Activated naive CD8-positive, alpha-beta T cell treated with anti-CD3 and anti-CD28 coated beads, Interleukin-2, amount 50 U/mL, for 16 hours (primary cell): ENCODE results near the gene COL2A1.

Source experiments
- DNase-seq: peaks from one replicate; pipeline ENCODE4 v3.0.0-alpha.2; 2020; ENCODE audit warnings: low read depth, low spot score

COL2A1 gene

DNA sequence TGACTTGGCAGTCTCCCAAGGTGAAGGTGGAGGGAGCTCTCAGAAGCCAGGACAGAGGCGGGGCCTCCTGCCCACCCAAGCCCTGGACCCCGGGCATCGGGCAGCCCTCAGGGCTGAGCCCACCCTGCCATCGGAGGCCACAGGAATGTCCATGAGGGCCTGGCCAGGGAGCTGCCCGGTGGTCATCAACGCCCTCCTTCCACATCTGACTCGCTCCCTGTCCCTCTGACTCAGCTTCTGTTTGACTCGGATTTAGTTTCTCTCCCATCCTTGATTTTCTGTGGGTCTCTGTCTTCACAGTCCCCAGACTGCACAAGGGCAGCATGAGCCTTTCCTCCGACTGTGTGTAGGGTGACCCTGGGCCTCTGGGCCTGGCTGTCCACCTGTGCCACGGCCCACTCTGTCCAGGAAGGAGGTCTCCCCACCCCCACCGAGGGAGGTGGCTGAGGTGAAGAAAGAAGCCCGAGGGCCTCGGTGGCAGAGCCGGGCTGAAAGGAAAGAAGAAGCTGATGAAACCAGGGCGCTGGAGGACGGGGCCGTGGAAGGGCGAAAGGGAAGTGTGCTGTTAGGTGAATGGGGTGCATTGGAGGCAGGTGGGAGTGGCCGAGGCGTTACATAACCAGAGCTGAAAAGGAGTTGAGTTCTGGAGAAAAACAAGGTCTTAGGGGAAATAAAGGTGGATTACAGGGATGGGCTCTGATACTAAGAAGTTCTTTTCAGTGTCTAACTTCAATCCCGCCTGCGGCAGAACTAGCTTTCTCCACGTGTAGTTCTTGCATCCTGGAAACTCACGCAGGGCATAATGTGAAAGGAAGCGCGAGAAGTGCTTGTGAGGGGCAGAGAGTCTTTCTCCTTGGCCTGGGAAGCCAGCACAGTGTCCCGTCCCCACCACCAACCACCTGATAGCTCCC lies 57.6 kb downstream of the COL2A1 start:
- DNase-seq: no peak

- DNase-seq: no peak
These were observed 58.9 kb downstream of the COL2A1 start for GRCh38 chr12:47945341-47945728.

DNA sequence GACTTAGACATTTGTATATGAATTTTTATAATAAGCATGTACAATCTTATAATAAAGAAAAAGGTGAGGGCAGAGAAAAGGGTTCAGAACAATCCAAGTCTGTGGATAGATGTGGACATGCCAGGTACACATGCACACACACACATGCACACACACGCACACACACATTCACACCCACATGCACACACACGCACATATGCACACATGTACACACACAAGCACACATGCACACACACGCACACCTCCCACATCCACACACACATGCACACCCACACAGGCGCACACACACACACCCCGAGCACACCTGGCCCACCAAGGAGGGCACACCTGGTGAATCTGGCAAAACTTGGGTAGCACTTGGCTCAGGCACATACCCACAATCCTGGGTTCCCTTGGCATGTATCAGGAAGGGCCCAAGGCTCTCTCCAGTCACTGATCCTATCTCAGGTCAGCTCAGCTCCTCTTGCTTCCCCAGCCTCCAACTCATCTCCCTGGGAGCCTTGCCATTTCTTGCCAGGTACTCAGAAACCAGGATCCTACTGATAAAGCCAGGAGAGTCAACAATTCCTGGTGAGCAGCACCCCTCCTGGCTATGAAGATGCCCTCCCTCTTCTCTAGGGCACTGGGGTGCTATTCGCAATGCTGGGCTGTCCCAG lies 59.5 kb downstream of the COL2A1 start:
- DNase-seq: no peak

GRCh38 chr12:47943623-47944340 lies 60.5 kb downstream of the COL2A1 start:
- DNase-seq: no peak

DNA sequence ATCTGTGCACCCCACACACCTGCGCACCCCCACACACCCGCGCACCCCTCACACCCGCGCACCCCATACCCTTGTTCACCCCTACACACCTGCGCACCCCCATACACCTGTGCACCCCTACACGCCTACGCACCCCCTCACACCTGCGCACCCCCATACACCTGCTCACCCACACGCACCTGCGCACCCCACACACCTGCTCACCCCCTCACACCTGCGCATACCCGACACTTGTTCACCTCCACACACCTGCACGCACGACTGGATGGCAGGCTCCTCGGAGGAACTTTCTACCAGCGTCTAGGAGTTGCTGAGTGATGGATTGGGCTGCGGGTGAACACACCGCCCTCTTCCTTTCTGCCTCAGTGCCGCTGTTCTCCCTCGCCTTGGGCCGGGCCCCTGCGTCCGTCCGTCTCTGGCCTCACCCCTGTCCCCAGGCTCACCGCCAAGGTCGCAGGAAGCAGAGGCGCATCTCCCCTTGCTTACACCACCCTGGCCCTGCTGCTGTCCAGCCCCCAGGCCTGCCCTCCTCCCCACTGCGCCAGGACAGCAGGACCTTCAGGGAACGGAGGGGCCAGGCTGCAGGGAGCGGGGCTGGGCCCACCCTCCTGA lies 61.6 kb downstream of the COL2A1 start:
- DNase-seq: no peak

DNA sequence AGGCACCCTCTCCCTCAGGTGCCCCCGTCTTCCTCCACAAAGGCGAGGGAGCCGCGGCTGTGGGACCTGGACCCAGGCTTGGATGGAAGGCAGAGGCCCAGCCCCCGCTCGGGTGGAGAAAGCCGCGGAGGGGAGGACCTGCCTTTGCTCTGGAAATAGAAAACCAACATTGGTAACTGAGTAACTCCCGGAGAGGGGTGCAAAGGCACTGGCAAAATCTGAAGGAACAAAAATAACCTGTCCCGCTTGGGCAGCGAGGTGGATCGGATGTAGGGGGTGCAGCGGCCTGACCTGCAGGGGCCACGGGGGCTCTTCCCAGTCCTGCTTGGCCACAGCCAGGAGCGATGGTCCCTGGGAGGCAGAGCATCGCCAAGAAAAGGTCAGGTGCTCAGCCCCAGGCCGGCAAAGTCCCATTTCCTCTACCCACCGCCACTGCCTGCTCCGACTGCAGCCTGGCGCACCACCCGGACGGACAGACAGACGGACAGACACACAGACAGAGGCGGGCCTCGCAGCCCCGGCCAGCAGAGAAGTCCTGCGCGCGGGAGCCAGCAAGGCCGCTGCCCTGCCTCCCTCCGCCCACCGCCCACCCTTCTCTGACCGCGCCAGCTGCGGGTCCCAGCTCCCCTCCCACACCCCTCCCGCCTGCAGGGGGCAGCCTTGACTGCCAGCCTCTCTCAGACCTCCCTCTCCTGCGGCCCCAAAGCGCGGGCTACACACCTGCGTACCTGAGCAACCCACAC lies 62.2 kb downstream of the COL2A1 start:
- peak; percentile 34 for DNase-seq

DNA sequence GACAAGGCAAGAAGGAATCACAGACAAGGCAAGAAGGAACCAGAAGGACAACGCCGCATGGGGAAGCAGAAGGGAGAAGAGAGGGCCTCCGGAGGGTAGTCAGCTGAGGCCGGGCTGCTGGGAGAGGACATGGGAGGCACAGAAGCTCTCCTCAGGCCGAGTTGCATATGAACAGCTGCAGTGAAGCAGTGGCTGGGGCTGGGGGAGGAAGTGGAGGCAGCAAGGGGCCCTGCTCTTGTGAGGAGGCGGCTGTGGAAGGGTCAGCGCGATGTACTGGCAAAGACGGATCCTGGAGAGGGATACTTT lies 62.8 kb downstream of the COL2A1 start:
- no peak for DNase-seq

DNA sequence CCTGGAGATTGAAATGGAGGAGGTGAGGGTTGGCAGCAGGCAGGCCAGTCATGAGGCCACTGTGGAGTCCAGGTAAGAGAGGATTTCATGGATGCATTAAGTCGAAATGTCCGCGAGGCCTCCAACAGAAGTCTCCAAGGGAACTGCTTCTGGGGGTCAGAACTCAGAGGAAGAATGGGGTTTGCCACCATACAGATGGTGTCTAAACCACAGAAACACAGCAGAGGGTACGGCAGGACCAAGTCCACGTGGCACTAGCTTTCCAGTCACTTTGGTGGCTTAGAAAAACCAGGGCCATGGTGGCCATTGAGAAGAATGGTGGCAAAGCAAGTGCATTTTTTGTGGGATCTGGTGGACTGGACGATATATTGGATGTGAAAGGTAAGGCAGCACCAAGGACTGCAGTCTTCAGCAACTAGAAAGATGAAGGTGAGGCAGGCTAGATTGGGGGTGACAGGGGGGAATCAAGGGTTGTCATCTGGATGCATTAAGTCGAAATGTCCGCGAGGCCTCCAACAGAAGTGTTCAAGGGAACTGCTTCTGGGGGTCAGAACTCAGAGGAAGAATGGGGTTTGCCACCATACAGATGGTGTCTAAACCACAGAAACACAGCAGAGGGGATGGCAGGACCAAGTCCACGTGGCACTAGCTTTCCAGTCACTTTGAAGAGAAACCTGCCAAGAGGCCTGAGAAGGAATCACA lies 63.4 kb downstream of the COL2A1 start:
- no peak for DNase-seq

DNA sequence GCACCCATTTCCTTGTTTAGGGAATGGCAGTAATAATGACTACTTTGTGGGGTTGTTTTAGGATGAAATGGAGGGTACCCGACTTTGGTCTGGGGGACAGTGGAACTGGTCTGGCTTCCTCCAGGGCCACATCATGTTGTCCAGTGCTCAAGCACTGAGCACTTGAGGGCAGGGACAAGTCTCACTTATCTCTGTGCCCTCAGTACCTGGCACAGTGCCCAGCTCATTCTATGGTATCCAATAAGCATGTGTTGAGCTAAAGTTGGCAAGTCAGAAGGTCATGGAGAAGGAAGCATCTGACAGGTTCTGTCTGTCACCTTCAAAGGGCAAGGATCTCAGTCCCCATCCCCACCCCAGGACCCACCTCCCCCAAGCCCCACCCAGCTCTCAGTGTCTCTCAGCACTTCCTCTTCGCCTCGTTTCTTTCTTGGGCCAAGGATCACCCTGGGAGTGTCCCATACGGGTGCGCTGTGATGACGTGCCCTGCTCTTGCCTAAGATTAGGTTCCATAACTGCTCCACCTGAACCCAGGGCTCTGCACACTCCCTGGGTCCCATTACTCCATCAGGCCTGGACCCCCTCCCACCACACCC lies 65.2 kb downstream of the COL2A1 start:
- DNase-seq: no peak

DNA sequence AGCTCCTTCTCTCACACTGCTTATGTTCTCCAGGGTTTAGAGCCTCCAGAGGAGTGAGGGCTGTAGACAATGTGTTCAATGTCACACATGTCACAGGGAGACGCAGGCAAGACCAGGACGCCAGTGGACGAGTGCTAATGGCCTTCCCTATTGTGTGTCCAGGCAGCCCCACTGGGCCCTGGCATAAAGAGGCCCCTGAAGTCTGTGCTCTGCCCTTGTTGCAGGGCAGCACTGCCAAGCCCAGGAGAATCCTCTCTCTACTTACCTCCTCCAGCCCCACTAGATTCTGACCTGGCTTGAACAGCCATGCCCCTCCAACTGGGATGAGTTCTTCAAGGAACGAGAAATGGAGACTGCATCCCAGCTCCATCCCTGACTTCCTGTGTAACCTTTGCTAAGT lies 65.7 kb downstream of the COL2A1 start:
- DNase-seq: no peak

DNA sequence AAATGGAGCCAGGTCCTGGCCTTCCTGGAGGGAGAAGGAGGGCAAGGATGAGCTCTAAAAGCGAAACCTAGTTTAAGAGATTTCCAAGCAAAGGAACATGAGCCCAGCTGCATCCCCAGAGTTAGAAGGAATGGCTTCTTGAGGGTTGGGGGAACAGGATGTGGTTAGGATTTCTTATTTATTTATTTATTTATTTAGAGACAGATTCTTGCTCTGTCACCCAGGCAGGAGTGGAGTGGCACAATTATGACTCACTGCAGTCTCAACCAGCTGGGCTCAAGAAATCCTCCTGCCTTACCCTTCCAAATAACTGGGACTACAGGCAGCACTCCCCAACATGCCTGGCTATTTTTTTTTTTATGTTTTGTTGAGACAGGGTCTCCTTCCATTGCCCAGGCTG lies 66.2 kb downstream of the COL2A1 start:
- DNase-seq: no peak

GRCh38 chr12:47935184-47935583 lies 69.1 kb downstream of the COL2A1 start:
- no peak for DNase-seq

DNA sequence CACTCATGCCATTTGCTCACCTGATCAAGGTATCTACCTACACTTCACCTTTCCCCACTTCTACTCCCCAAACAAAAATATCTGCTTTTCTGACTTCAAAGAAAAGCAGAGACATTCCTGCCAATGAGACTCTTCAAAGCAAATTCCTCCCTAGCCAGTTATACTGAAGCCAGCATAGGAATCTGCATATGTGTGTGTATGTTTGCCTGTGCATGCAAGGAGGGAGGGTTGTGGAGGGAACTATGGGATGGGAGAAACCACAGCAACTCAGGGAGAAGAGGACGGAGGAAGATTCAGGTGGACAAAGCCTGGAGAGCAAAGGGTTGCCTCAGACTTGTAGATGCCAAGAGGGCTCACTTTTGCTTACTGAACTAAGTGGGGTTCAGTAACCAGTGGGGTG lies 73.1 kb downstream of the COL2A1 start:
- no peak for DNase-seq

- DNase-seq: no peak
These were observed 73.6 kb downstream of the COL2A1 start for GRCh38 chr12:47930634-47931033.

DNA sequence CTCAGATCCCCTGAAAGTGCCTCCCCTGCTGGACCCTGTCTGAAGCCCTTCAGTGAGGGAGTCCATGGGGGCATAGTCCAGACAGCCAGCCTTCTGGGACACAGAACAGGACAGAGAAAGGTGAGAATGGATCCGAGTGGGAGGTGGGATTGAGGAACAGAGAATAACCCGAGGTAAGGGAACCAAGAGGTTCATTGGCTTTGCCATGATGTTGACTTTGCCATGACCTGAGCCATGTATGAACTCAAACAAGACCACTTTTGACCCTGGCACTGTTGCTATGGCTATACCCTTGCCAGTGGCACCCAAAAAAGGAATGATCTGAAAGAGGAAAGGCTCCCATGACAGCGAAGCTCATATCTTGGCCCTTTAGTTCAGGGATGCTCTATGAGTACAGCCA lies 76.9 kb downstream of the COL2A1 start:
- no peak for DNase-seq
